ENCODE measurements around the gene UBE2I. TPM values are rescaled to one million over a fixed set of nuclear protein-coding genes. Genes with fewer than 3 reads are reported as not detected.
A peak's percentile ranks its signal among the peaks of the same experiment; 100 is the strongest.

UBE2I gene
- total RNA-seq, 1 experiment from 2014 or later, result 290 TPM

DNA sequence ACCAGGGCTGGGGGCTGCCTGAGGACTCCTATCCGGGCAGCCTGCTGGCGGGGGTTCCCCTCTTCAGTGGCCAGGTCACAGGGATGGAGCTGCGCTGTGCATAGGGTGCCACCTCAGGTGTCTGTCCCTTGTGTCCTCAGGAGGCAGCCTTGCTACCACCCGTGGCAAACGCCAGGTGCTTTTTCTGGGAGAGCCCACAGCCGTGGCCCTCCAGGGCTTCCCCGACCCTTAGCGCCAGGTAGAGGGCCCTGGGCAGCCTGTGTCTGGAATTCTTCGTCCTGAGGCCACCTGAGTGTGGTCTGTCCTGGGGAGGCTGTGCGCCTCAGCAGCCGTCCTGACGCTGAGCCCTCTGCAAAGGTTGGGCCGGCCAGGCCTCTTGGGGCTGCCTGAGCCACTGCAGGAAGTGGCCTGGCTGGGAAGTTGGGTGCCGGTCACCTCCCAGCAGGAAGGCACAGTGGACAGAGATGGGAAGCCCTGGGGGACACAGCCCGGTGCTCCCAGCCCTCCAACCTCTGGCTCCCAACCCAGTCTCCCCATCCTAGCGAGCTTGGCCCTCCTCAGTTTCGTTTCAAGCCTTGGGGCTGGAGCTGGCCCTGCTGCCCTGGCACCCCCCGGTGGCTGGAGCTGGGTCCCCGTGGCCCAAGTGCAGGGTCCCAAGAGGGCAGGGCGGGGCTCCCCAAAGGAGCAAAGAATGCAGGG, 16.4 kb downstream of the UBE2I start:
- H2BK120ac ChIP-seq (ENCODE audit: low read depth, low read length, poor library complexity, severe bottlenecking), result no peak overlapping the region
- no peak overlapping the region for H2AK5ac ChIP-seq (ENCODE audit: insufficient read length, low read length)
- H3K9me3 ChIP-seq (ENCODE audit: control insufficient read depth, low read depth, low read length), result no peaks in the 10 kb centered on the region
- Mint-ChIP-seq H3K36me3 (ENCODE audit: insufficient read depth in 1 of 3, low read depth in 3 of 3) (peaks cover 2 to 41% (median 22%) of the 10 kb centered on the region in 3 experiments), H3K4me3 (no peak overlapping the region), H3K27ac (peak overlapping the region in 1 of 3 experiments; percentile 83; a peak in 1 of 7 replicates), H3K4me1 (peaks cover 0 to 9% of the 10 kb centered on the region in 2 experiments; a peak in 2 of 4 replicates), H3K27me3 (ENCODE audit: low read depth) (no peaks in the 10 kb centered on the region; the same call in 1 of the 2 replicates), H3K9me3 (no peaks in the 10 kb centered on the region)
- no peak overlapping the region for H2BK12ac ChIP-seq (ENCODE audit: insufficient read length, low read depth, low read length)
- H3T11ph ChIP-seq (ENCODE audit: low read length), result no peak overlapping the region
- H3K18ac ChIP-seq (ENCODE audit: insufficient read length, low read depth, low read length), result no peak overlapping the region
- no peak overlapping the region for H3K56ac ChIP-seq (ENCODE audit: insufficient read length, low read depth, low read length)
- H3K27ac ChIP-seq (ENCODE audit: insufficient read length, low read depth, low read length), result no peak overlapping the region
- H2AFZ ChIP-seq (ENCODE audit: low read length), result no peak overlapping the region
- H3K23ac ChIP-seq (ENCODE audit: insufficient read length, low read depth, low read length), result no peak overlapping the region
- H3K9ac ChIP-seq (ENCODE audit: extremely low read depth, insufficient read length, low read length), result no peak overlapping the region
- no peak overlapping the region for H4K91ac ChIP-seq (ENCODE audit: insufficient read length, low read depth, low read length)
- WGBS (ENCODE audit: extremely low coverage, insufficient read length, low lambda C conversion rate), result no CpG with 5 or more reads among the region's 20 CpGs
- H4K8ac ChIP-seq (replicated peaks; ENCODE audit: insufficient read length, low read depth, low read length), result no peak overlapping the region
- H4K5ac ChIP-seq (ENCODE audit: insufficient read length, low read depth, low read length), result no peak overlapping the region
- H3K79me2 ChIP-seq (ENCODE audit: insufficient read depth, low read length), result no peaks in the 10 kb centered on the region
- no peaks in the 10 kb centered on the region for H3K23me2 ChIP-seq (ENCODE audit: insufficient read length, low read depth, low read length, poor library complexity, severe bottlenecking)
- no peak overlapping the region for H2BK20ac ChIP-seq (ENCODE audit: low read depth, low read length, poor library complexity, severe bottlenecking)
- no peaks in the 10 kb centered on the region for H3K27me3 ChIP-seq (ENCODE audit: insufficient read depth, low read length)
- no peaks in the 10 kb centered on the region for H4K20me1 ChIP-seq (ENCODE audit: control insufficient read depth, insufficient read depth, insufficient read length)
- H2BK5ac ChIP-seq (ENCODE audit: insufficient read length, low read length), result no peak overlapping the region
- H3K79me1 ChIP-seq (ENCODE audit: insufficient read depth, low read depth, low read length, poor library complexity, severe bottlenecking), result no peaks in the 10 kb centered on the region
- no peak overlapping the region for H3K4ac ChIP-seq (ENCODE audit: low read depth, low read length)
- no peak overlapping the region for H2BK15ac ChIP-seq (ENCODE audit: low read depth, low read length)
- no peak overlapping the region for H3K4me2 ChIP-seq (ENCODE audit: insufficient read depth, insufficient read length, low read length)
- TF ChIP-seq, protein P1, sequence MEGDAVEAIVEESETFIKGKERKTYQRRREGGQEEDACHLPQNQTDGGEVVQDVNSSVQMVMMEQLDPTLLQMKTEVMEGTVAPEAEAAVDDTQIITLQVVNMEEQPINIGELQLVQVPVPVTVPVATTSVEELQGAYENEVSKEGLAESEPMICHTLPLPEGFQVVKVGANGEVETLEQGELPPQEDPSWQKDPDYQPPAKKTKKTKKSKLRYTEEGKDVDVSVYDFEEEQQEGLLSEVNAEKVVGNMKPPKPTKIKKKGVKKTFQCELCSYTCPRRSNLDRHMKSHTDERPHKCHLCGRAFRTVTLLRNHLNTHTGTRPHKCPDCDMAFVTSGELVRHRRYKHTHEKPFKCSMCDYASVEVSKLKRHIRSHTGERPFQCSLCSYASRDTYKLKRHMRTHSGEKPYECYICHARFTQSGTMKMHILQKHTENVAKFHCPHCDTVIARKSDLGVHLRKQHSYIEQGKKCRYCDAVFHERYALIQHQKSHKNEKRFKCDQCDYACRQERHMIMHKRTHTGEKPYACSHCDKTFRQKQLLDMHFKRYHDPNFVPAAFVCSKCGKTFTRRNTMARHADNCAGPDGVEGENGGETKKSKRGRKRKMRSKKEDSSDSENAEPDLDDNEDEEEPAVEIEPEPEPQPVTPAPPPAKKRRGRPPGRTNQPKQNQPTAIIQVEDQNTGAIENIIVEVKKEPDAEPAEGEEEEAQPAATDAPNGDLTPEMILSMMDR (conservative IDR thresholded peaks at IDR 0.05), result no peak
- no peak for DNase-seq
- no peak overlapping the region; the same call in 1 of the 2 replicates for H3K14ac ChIP-seq (ENCODE audit: insufficient read depth, low read length)
- H3K4me1 ChIP-seq (ENCODE audit: insufficient read depth, low read length), result no peaks in the 10 kb centered on the region

Measured in H9 (cell line).